Activated gamma-delta T cell treated with Interleukin-2 at 50 U/mL for 16 hours (primary cell): ENCODE data around the gene TMEM190.

Experiments used
- DNase-seq: peaks from one replicate; pipeline ENCODE4 v3.0.0-alpha.2; 2020

TMEM190 gene

DNA sequence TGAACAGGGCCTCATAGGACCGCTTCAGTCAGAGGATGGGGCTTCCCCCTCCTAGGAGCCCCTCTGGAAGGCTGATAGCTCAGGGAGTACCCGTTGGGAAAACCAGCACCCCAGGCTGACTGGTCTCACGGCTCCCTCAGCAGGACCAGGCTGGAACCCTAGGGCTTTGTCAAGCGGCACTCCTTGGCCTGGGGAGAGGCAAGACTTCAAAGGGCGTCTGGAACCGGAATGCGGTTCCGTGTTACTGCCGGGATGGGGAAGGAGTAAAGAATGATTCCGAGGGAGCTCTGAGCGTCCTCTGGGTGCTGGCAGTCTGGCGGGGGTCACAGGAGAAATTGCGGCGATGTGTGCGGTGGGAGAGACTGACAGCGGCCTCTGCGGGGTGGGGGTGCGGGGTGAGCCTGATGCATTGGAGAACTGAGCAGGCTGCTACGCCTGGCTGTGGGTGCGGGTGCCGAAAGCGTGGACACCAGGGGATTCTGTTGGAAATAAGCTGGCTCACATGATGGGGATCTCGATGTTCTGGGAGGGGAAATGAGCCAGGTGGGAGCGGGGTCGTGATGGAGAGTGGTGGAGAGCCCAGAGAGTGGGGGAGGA lies 24.0 kb upstream of the TMEM190 start:
- DNase-seq, result no peak

DNA sequence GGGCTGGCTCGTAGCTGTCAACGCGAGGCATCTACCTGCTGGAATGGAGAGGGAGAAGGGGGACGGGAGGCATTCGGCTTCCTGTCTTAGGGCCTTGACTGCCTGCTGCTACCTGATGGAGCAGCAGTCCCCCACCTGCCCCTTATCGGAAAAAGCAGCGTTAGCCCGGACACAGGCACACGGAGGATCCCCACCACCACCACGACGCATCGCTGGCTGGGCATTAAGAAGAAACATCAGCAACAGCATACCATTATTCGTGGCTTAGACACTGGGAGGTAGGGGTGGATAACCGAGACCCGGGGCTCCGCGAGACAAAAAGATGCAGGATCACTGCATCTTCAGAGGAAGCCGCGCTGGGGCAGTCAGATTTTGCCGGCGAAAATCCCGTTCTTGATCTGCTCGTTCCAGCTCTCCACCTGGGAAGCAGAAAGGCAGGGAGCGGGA lies 23.2 kb upstream of the TMEM190 start:
- DNase-seq, result no peak

DNA sequence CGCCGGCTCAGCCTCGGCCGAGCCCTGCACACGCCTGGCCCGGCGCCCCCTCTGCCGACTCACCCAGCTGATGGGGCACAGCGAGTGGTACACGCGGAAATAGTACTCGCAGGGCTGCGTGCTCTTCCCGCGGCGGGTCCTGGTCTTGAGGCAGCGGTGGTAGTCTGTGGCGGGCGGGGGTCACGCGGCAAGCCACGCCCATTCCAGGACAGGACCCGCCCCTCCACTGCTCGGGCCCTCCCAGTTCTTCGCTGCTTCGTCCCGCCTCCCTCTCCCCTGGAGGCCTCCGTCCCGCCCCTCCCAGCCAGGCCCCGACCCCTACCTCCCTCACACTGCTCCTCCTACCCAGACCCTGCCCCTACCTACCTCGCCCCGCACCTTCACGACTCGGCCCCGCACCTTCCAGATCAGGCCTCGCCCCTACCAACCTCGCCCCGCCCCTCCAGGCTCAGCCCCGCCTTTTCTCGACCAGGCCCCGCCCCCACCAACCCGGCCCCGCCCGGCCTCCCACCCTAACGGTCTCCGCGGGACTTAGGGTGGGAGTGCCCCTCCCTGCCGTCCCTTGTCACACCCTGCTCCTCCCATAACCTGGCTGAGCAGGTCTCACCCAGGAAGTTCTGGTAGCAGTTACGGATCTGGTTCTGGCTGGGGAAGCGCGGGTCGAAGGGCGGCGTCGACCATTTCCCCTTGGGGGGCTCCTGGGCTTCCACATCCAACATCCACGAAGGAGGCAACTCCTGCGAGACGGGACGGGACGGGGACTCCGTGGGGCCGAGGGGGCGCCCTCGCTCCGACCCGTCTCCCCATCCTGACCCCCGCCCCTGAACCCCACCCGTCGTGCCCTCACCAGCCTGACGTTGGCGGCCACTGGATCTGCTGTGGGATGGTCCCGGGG lies 22.6 kb upstream of the TMEM190 start:
- DNase-seq, result peak; percentile 46

DNA sequence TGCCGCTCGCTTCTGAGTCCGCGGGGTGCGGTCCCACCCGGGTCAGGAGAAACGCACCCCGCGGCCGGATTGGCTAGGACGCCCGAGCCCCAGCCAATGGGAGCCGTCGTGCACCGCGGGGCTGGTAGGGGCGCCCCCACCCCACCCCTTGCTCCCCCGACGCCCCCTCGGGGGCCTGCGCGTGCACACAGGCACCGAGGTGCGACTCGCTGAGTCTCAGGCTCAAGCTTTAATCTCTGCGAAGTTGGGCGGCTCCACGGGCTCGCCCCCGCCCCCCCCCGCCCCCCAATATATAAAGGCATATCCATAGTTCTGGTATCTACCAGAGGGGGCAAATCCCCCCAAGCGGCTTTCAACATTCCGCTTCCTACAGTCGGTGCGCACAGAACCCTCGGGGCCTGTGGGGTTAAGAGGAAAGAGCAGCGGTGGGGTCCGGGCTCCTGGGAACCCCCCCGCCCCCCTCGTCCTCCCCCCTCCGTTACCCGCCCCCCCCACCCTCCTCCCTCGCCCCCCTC lies 21.9 kb upstream of the TMEM190 start, which contains the start of gene COX6B2:
COX6B2 (minus strand) TSS at position 22 of the 515 bp plus-strand sequence. CDS start 198 bp downstream, outside the sequence.
- DNase-seq, result no peak

DNA sequence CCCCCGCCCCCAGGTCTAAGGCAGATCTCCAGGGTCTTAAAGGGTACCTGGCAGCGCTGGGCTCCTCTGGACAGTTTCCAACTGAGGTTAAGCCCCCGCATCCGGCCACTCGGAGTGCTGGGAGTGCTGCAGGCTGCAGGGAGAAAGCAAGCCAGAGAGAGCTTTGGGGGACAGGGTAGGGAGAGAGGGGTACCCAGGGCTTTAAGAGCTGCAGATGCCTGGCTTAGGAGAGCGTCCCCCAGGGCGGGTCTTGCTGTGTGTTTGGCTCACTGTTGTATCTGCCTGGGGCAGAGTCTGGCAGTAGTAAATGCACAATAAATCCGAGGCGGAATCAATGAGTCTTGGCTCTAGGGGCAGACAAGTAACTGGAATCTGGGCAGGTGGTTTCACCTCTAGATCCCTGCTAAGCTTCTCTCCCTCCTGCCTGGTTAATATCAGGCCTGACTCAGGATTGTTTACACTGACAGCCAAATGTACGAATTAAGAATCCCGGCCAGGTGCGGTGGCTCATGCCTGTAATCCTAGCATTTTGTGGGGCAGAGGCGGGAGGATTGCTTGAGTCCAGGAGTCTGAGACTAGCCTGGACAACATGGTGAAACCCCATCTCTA lies 21.3 kb upstream of the TMEM190 start:
- no peak for DNase-seq

DNA sequence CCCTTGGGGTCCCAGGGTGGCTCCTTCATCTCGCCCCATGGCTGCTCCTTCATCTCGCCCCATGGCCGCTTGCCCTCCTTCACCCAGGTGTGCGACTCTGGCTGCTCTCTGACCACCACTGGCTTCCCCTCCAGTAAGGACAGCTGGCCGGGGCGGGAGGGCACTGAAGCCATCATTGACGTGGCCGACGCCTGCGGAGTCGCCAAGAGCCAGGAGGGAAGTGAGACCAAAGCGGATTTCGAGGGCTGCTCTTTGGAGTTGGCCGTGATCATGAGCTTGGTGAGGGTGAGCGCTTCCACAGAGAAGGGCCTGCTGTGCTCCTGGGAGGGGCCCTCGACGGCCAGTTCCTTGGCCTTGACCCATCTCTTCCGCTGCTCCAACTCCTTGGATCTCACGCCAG lies 18.1 kb upstream of the TMEM190 start:
- no peak for DNase-seq

DNA sequence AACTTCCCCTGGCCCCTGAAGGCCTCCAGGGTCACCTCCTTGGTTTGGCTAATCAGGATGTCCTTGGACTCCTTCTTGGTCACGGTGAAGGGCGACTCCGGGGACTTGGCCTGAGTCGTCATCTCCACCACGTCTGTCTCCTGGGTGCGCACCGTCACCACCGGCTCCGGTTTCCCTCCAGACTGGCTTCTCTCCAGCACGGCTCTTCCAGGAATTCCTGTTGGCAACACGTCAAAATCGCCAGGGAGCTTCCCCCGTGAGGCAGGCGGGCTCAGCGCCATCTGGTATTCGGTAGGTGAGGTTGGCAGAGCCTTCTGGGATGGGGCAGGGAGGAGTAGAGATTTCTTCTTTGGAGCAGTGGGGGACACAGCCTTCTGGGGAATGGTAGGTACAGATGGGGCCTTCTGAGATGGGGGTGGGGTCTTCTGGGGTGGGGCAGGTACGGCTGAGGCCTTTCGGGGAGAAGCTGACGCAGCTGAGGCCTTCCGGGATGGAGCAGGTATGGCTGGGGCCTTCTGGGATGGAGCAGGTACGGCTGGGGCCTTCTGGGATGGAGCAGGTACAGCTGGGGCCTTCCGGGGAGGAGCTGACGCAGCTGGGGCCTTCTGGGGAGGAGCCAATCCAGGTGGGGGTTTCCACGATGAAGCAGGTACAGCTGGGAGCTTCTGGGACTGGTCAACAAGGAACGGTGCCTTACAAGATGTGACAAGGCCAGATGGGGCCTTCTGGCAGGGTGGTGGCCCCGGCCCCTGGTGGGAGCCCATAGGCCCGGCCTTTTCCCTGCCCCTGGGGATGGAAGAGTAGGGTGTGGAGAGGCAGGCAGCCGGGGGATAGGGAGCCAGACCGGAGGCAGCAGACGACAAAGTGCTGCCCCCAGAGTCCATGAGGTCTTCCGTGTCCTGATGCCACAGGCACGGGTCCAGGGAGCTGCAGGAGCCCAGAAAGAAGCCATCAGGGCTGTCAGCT lies 17.4 kb upstream of the TMEM190 start:
- no peak for DNase-seq

DNA sequence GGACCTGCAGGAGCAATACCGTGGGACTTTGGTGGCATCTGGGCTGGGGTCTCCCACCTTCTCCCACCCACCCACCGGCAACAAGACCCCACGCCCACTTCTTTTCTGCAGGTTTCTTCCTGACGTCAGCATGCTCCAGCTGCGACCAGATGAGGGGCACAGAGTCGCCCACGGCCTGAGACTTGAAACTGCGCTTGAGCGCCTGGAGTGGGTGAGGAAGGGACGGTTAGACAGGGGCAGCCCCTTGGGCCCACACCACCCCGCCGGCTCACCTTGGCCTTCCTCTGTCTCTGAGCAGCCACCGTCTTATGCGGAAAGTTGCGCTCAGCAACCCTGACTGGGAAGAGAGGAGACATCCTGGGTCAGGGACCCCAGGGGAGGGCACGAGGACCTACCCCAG lies 15.7 kb upstream of the TMEM190 start:
- no peak for DNase-seq

DNA sequence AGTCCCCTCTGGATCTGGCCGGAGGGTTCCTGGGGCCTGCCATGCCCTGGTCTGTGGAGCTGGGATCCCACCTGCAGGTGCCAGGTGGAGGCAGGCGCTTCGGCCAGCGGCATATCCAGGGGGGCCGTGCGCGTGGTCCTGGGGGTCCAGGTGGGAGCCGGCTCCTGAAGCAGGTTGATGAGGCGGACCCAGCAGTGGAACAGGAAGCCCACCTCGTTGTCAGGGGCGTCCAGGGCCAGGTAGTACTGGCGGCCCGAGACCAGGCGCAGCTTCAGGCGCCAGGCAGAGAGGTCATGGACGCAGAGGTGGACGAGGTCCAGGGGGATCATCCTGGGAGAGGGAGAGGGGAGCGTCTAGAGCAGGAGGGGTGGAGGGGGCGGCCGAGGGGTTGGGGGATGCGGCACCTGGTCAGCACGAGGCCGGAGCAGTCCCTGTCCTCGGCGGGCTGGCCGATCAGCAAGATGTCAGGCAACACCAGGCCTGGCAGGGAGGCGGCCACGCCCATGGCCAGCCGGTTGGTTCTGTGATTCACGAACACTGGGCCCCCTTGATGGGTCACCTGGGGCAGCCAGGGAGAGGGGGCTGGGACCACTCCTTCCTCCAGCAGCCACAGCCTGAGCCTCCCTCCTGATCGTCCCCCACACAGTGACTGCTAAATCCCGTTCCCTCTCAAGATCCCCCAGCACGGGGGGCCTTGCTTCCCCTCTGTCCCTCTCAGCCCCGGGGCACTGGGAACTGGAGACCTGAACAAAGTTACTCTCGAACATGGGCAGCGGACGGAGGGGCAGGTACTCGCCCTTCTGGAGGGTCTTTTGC lies 14.2 kb upstream of the TMEM190 start:
- DNase-seq, result no peak

DNA sequence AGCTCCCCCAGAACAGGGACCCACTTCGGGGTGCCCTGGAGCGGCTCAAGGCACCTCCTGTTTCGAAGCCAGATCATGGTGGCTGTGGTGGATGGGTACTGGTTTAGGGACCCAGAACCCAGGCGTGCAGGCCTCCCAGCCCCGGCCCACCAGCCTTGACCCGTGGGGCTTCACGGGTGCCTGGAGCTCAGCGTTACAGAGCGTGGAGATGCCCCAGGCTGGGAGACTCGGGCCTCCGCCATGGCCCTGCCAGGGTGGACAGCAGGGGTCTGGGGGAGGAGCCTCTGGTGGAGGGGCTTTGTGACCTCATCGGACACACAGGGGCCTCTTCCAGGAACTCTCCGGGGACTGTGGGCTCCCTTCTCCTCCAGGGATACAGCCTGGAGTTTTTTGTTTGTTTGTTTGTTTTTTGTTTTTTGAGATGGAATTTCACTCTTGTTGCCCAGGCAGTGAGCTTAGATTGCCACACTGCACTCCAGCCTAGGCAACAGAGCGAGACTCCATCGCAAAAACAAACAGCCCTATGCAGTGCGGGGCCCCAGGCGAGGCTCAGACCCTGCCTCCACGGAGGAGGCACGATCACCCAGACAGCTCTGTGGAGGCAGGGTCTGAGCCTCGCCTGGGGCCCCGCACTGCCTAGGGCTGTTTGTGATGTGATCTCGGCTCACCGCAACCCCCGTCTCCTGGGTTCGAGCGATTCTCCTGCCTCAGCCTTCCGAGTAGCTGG lies 13.5 kb upstream of the TMEM190 start, which contains the start of gene GARIN5B:
GARIN5B (minus strand) TSS at position 271 of the 727 bp plus-strand sequence; CDS start at position 77, 194 bp downstream.
- DNase-seq, result no peak

DNA sequence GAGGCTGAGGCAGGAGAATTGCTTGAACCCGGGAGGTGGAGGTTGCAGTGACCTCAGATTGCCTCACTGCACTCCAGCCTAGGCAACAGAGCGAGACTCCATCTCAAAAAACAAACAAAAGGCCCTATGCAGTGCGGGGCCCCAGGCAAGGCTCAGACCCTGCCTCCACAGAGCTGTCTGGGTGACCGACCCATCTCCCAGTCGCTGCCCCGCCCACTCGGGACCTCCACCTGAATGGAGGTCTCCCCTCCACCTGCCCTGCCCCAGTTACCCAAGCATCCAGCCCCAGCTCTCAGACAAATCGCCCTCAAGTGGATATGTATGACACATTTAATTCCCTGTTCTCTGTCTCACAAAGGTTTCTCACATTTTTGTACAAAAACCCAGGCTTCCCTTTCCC lies 11.4 kb upstream of the TMEM190 start:
- no peak for DNase-seq

DNA sequence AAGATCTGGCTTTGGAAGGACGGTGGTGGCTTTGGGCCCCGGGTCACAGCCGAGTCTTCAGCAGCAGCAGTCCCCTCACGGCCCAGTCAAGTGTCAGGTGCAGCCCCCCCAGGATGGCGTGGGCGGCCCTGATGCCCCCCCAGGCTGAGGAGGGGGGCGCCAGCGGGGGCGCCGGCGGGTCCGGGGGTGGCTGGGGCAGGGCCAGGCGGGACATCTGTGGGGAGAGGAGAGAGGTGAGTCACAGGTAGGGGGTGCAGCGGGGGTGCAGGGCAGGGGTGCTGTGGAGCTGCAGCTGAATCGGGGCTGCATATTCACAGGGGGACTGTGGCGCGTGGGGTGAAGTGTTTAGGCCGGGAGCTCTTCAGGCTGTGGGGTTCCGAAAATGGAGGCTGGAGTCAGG lies 10.7 kb upstream of the TMEM190 start:
- DNase-seq, result no peak

DNA sequence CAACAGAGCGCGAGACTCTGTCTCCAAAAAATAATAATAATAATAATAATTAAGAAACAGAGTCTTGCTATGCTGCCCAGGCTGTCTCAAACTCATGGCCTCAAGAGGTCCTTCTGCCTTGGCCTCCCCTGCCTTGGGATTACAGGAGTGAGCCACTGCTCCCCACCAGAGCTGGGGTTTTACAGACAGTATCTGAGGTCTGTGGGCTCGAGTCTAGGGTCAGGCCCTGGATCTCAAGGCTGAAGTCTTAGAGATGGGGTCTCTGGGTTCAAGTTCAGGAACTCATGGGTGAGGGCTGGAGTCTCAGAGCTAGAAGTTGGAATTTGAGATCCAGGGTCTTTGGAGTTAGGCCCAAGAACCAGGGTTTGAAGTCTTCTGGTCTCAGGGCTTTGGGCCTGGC lies 9.8 kb upstream of the TMEM190 start:
- DNase-seq, result no peak

DNA sequence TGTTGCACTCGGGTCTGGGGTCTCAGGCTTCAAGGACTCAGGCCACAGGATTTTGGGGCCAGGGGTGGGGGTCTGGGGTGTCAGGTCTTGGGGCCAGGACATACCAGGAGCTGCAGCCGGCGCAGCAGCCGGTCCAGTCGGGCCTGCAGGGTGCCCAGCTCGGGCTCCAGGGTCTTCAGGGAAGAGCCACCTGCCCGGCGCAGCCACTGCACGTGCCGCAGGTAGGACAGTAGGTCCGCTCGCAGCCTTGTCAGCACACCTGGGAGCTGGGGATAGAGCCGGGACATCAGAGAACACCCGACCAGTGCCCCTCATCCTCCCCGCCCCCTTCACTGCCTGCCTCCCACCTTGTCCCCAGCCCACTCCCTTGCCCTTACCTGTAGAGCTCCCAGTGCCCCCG lies 8.5 kb upstream of the TMEM190 start:
- no peak for DNase-seq

DNA sequence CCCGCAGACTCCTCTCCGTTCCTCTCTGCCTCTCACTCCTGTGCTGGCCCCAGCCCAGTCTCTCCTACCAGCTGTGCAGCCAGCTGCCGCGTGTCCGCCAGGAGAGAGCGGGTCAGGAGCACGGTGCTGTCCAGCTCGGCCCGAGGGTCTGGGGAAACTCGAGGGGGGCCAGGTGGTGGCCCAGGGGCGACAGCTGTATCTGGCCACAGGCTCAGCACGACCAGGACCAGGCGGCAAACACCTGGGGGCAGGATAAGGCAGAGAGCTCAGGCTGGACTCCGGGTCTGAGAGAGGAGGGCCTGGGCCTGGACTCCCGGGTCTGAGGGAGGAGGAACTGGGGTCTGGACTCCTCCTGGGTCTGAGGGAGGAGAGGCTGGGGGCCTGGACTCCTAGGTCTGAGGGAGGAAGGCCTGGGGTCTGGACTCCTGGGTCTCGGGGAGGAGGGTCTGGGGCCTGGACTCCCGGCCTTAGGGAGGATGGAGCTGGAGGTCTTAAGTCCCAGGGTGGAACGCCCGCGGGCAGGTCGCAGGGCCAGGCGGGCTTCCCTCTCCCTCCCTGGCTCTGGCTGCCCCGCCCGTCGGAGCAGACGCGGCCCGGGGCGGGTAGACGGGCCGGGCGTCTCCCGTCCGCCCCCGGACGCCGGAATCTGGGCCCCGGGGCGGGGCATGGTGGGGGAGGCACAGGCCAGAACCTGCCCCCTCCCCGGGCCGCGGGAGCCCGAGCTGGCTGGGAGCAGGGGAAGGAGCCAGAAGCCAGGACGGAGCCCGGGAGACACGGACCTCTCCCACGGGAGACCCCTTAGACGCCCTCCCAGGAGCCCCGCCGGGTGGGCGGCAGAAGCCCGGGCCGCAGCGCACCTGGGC lies 7.7 kb upstream of the TMEM190 start:
- no peak for DNase-seq

DNA sequence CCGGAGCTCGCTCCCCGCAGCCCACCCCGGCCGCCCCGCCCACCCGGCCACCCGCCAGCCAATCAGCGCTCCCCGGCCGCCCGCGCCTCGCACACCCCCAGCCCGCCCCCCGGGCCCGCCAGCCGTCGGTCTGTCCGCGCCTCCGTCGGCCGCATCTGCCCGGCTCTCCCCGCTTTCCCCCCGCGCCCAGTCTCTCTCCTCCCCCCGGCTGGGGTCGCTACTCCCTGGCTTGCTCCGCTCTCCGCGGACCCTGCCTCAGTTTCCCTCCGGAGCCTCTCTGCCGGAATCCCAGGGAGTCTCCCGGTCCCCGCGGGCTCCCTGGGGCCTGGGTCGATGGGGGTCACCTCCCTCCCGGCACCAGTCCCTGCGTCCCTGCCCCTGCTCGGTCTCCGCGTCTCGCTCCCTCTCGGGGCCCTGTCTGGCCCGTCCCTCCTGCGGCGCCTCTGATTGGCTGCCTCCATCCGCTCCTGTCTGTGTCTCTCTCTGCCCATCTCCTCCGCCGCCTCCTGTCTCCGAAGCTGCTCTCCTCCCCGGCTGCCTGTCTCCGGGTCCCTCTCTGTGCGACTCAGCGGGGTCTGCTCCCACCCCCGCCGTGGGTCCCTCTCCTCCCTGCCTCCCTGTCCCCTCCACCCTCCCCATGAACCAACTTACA lies 6.8 kb upstream of the TMEM190 start:
- peak; percentile 33 for DNase-seq

DNA sequence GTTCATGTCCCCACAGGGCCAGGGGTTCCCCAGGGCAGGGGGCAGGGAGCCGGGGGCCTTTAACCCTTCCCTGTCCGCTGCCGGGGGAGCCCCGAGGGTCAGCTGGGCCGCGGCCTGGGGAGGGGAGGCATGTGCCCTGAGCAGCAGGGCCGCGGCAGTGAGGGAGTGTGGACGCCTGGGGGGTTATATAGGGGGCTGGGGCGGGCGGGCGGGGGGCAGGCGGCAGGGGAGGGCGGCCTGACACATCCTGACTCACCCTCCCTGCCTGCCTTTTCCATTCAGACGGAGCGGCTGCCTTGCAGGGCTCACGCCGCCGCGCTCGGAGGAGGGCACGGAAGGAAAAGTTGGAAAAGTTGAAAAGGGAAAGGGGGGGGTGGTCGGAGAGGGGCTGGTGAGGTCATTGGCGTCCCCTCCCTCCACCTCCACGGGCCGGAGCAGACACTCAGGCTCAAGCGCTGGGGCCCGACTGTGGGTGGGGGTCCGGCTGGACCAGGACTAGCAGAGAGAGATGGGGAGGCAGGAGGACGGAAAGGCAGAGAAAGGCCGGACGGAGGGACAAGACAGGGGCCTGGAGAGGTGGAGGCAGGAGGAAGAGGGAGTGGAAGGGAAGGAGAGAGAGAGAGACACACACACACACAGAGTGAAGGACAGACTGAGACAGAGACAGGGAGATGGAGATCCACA lies 6.2 kb upstream of the TMEM190 start, which contains the start of gene IL11:
IL11 (minus strand) TSS at position 159 of the 684 bp plus-strand sequence; CDS start at position 6, 153 bp downstream.
- no peak for DNase-seq
